HCT116 (cell line): Measurements from ENCODE around the gene LRP2. TPM values are rescaled to one million over a fixed set of nuclear protein-coding genes. Genes with fewer than 3 reads are reported as not detected.

Experiments
- ATAC-seq: fragments of 200-7000 bp; cut with Tn5 transposase; 2 replicates; pipeline ENCODE4 v1.9.1; 2020; ENCODE audit warnings: mild to moderate bottlenecking, moderate library complexity
- BruUV-seq: library from RNA; stranded (reverse); fragments of 400-500 nt; replicated peaks from 2 replicates; lab custom pipeline; 2021; lab: Mats Ljungman, UMichigan
- CTCF ChIA-PET: fragments of 300-600 bp; sonication (Branson Sonifier 250); formaldehyde crosslinking; loops from one replicate; lab custom pipeline; 2021; ENCODE audit warnings: antibody characterized with exemption; lab: Charles Lee
- POLR2A ChIA-PET: fragments of 300-600, 350-600 bp; sonication (Branson Sonifier 250); formaldehyde crosslinking; loops from one replicate; lab custom pipeline; 2021; ENCODE audit warnings: antibody characterized with exemption; lab: Charles Lee
- RAD21 ChIA-PET, 2 experiments: fragments of 300-600 bp; sonication (Branson Sonifier 250); formaldehyde crosslinking; loops; one replicate each; lab custom pipeline; 2023; ENCODE audit warnings: low total read pairs in 2 of 2; ENCODE audit not compliant: uncharacterized antibody in 2 of 2, unreplicated experiment in 2 of 2, low non-redundant PET in 1 of 2; lab: Charles Lee
- DNase-seq: peaks from one replicate; pipeline ENCODE4 v3.0.0-alpha.2; 2010; ENCODE audit warnings: low read depth, low spot score
- H2AFZ ChIP-seq: fragments of 200-600 bp; shearing (Covaris generic), sonication (generic); 2 replicates; pipeline ENCODE4 v1.6.1; 2017; ENCODE audit warnings: low read depth, mixed run types, mixed read lengths, antibody characterized with exemption, low read length; ENCODE audit not compliant: poor library complexity, severe bottlenecking
- H3K27ac ChIP-seq: 2 replicates; pipeline ENCODE4 v1.5.1; 2012; ENCODE audit warnings: low read depth, low read length
- H3K27me3 ChIP-seq: fragments of 200-600 bp; sonication (generic); 2 replicates; pipeline ENCODE4 v1.6.1; 2016; ENCODE audit warnings: mixed run types, low read length, mixed read lengths; ENCODE audit not compliant: insufficient read depth
- H3K36me3 ChIP-seq, 2 experiments: fragments of 200-500 bp in 1 of 2; fragments of 200-600 bp in 1 of 2; sonication (Bioruptor generic) in 1 of 2; sonication (generic) in 1 of 2; 2 replicates each; pipeline versions ENCODE4 v1.5.1 to v1.6.1; 2014 to 2016; ENCODE audit warnings: low read length in 2 of 2, inconsistent platforms in 1 of 2, mixed read lengths in 1 of 2, mixed run types in 1 of 2; ENCODE audit not compliant: insufficient read depth in 2 of 2, control insufficient read depth in 1 of 2
- H3K4me1 ChIP-seq, 2 experiments: fragments of 200-600 bp in 1 of 2; sonication (generic) in 1 of 2; 2 replicates each; pipeline versions ENCODE4 v1.5.1 to v1.6.1; 2012 to 2017; ENCODE audit warnings: low read length in 2 of 2, inconsistent platforms in 1 of 2, mild to moderate bottlenecking in 1 of 2, mixed read lengths in 1 of 2, mixed run types in 1 of 2, moderate library complexity in 1 of 2; ENCODE audit not compliant: insufficient read depth in 2 of 2, control insufficient read depth in 1 of 2
- H3K4me2 ChIP-seq: fragments of 200-600 bp; sonication (generic); 2 replicates; pipeline ENCODE4 v1.6.1; 2017; ENCODE audit warnings: mixed run types, low read length, mixed read lengths
- H3K4me3 ChIP-seq, 2 experiments: fragments of 200-600 bp in 1 of 2; sonication (generic) in 1 of 2; replicated peaks in 1 of 2; 2 replicates each; pipeline ENCODE4 v1.5.1; 2011 to 2016; ENCODE audit warnings: low read length in 2 of 2, control low read depth in 1 of 2, low read depth in 1 of 2, mild to moderate bottlenecking in 1 of 2, mixed read lengths in 1 of 2, mixed run types in 1 of 2
- H3K79me2 ChIP-seq: fragments of 200-600 bp; sonication (generic); 2 replicates; pipeline ENCODE4 v1.6.1; 2017; ENCODE audit warnings: mild to moderate bottlenecking, mixed run types, low read length, moderate library complexity, mixed read lengths; ENCODE audit not compliant: insufficient read depth
- H3K9ac ChIP-seq: fragments of 200-600 bp; sonication (generic); 2 replicates; pipeline ENCODE4 v1.6.1; 2016; ENCODE audit warnings: low read length, mixed read lengths
- H3K9me2 ChIP-seq: fragments of 200-600 bp; sonication (generic), shearing (Covaris generic); 2 replicates; pipeline ENCODE4 v1.6.1; 2017; ENCODE audit warnings: mixed run types, mild to moderate bottlenecking, moderate library complexity; ENCODE audit not compliant: insufficient read depth
- H3K9me3 ChIP-seq, 2 experiments: fragments of 200-500 bp in 1 of 2; fragments of 200-600 bp in 1 of 2; sonication (Bioruptor generic) in 1 of 2; sonication (generic) in 1 of 2; 2 replicates each; pipeline ENCODE4 v1.6.1; 2014 to 2017; ENCODE audit warnings: low read length in 2 of 2, mixed read lengths in 2 of 2, inconsistent platforms in 1 of 2, low read depth in 1 of 2, mild to moderate bottlenecking in 1 of 2, mixed run types in 1 of 2, moderate library complexity in 1 of 2; ENCODE audit not compliant: control insufficient read depth in 1 of 2, insufficient read depth in 1 of 2
- H4K20me1 ChIP-seq: fragments of 200-600 bp; sonication (generic), shearing (Covaris generic); 2 replicates; pipeline ENCODE4 v1.6.1; 2017; ENCODE audit warnings: mixed run types, mild to moderate bottlenecking, moderate library complexity; ENCODE audit not compliant: insufficient read depth
- CBX3 ChIP-seq: IDR thresholded peaks from 2 replicates; pipeline ENCODE4 v1.6.1; 2012; ENCODE audit warnings: low read depth
- EZH2phosphoT487 ChIP-seq: fragments of 200-600 bp; IDR thresholded peaks from 2 replicates; pipeline ENCODE4 v1.6.1; 2018; ENCODE audit warnings: antibody characterized with exemption, borderline replicate concordance
- JUND ChIP-seq: IDR thresholded peaks from 2 replicates; pipeline ENCODE4 v1.6.1; 2012
- SIN3A ChIP-seq: IDR thresholded peaks from 2 replicates; pipeline ENCODE4 v1.6.1; 2012; ENCODE audit warnings: low read depth
- SP1 ChIP-seq: IDR thresholded peaks from 2 replicates; pipeline ENCODE4 v1.6.1; 2012; ENCODE audit warnings: low read depth
- YY1 ChIP-seq: IDR thresholded peaks from 2 replicates; pipeline ENCODE4 v1.6.1; 2011; ENCODE audit warnings: low read length, low read depth, moderate library complexity, mild to moderate bottlenecking; ENCODE audit not compliant: insufficient replicate concordance; ENCODE audit errors: extremely low read depth
- ZFX ChIP-seq: fragments of 450-650 bp; IDR thresholded peaks from 2 replicates; pipeline ENCODE4 v1.6.1; 2017
- intact Hi-C: fragments of 100-400 bp; cut with micrococcal nuclease; formaldehyde crosslinking; loops from 2 replicates; pipeline ENCODE4 v1.10.0; 2022
- total RNA-seq: library from RNA; stranded (reverse); gene quantifications from one replicate; pipeline ENCODE4 v1.2.1, GENCODE V29; 2021; ENCODE audit not compliant: unreplicated experiment
- TF ChIP-seq, protein P1 (sequence below), 3 experiments: fragments of 200-600 bp in 1 of 3; sonication (generic) in 1 of 3; IDR thresholded peaks in 2 of 3; conservative IDR thresholded peaks in 1 of 3; 2 replicates each; pipeline ENCODE4 v1.5.1; 2012 to 2017; ENCODE audit warnings: low read depth in 2 of 3, low read length in 2 of 3, antibody characterized with exemption in 1 of 3, borderline replicate concordance in 1 of 3, control low read depth in 1 of 3, mild to moderate bottlenecking in 1 of 3, mixed read lengths in 1 of 3, mixed run types in 1 of 3, moderate library complexity in 1 of 3; ENCODE audit not compliant: insufficient read depth in 1 of 3
- TF ChIP-seq, protein P2 (sequence below): IDR thresholded peaks from 2 replicates; pipeline ENCODE4 v1.6.1; 2012; ENCODE audit warnings: low read depth
- TF ChIP-seq, protein P3 (sequence below): IDR thresholded peaks from 2 replicates; pipeline ENCODE4 v1.6.1; 2012
- TF ChIP-seq, protein P4 (sequence below): IDR thresholded peaks from 2 replicates; pipeline ENCODE4 v1.6.1; 2012

The LRP2 gene
- total RNA-seq, 1 experiment from 2014 or later, result 0.20 TPM

GRCh38 chr2:169372561-169372960 lies 10.2 kb upstream of the LRP2 start:
- Histone ChIP-seq H3K4me1 (no peaks in the 10 kb centered on the region), H3K27me3 (peaks cover 8% of the 10 kb centered on the region; the same call in 1 of the 2 replicates), H3K9ac (no peak overlapping the region)
- intact Hi-C loops, result no loop called here
- no peak for DNase-seq
- ChIA-PET CTCF (no interaction called here), POLR2A (no interaction called here)
- no TSS peak for BruUV-seq
- TF ChIP-seq, protein P1, sequence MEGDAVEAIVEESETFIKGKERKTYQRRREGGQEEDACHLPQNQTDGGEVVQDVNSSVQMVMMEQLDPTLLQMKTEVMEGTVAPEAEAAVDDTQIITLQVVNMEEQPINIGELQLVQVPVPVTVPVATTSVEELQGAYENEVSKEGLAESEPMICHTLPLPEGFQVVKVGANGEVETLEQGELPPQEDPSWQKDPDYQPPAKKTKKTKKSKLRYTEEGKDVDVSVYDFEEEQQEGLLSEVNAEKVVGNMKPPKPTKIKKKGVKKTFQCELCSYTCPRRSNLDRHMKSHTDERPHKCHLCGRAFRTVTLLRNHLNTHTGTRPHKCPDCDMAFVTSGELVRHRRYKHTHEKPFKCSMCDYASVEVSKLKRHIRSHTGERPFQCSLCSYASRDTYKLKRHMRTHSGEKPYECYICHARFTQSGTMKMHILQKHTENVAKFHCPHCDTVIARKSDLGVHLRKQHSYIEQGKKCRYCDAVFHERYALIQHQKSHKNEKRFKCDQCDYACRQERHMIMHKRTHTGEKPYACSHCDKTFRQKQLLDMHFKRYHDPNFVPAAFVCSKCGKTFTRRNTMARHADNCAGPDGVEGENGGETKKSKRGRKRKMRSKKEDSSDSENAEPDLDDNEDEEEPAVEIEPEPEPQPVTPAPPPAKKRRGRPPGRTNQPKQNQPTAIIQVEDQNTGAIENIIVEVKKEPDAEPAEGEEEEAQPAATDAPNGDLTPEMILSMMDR (IDR thresholded peaks at IDR 0.05 in 2 of 3, conservative IDR thresholded peaks at IDR 0.05 in 1 of 3; ENCODE audit: borderline replicate concordance in 1 of 3, insufficient read depth in 1 of 3, low read depth in 2 of 3, low read length in 2 of 3), result no peak
- TF ChIP-seq CBX3 (no peak), YY1 (no peak), JUND (no peak), EZH2phosphoT487 (no peak), SIN3A (no peak), SP1 (no peak), ZFX (no peak)
- TF ChIP-seq, protein P2, sequence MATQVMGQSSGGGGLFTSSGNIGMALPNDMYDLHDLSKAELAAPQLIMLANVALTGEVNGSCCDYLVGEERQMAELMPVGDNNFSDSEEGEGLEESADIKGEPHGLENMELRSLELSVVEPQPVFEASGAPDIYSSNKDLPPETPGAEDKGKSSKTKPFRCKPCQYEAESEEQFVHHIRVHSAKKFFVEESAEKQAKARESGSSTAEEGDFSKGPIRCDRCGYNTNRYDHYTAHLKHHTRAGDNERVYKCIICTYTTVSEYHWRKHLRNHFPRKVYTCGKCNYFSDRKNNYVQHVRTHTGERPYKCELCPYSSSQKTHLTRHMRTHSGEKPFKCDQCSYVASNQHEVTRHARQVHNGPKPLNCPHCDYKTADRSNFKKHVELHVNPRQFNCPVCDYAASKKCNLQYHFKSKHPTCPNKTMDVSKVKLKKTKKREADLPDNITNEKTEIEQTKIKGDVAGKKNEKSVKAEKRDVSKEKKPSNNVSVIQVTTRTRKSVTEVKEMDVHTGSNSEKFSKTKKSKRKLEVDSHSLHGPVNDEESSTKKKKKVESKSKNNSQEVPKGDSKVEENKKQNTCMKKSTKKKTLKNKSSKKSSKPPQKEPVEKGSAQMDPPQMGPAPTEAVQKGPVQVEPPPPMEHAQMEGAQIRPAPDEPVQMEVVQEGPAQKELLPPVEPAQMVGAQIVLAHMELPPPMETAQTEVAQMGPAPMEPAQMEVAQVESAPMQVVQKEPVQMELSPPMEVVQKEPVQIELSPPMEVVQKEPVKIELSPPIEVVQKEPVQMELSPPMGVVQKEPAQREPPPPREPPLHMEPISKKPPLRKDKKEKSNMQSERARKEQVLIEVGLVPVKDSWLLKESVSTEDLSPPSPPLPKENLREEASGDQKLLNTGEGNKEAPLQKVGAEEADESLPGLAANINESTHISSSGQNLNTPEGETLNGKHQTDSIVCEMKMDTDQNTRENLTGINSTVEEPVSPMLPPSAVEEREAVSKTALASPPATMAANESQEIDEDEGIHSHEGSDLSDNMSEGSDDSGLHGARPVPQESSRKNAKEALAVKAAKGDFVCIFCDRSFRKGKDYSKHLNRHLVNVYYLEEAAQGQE, result no peak
- TF ChIP-seq, protein P3, sequence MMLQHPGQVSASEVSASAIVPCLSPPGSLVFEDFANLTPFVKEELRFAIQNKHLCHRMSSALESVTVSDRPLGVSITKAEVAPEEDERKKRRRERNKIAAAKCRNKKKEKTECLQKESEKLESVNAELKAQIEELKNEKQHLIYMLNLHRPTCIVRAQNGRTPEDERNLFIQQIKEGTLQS, result no peak
- TF ChIP-seq, protein P4, sequence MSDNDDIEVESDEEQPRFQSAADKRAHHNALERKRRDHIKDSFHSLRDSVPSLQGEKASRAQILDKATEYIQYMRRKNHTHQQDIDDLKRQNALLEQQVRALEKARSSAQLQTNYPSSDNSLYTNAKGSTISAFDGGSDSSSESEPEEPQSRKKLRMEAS, result no peak
- TF ChIP-seq, all 23 proteins: peak for 0
- Histone ChIP-seq H2AFZ (no peak overlapping the region), H3K9me3 (no peaks in the 10 kb centered on the region), H3K79me2 (no peaks in the 10 kb centered on the region), H3K27ac (no peak overlapping the region), H3K4me2 (no peak overlapping the region), H3K36me3 (no peaks in the 10 kb centered on the region), H3K9me2 (no peaks in the 10 kb centered on the region), H3K4me3 (no peak overlapping the region), H4K20me1 (no peaks in the 10 kb centered on the region)
- no peak for ATAC-seq
- RAD21 ChIA-PET, result no interaction called here
